Endothelial cell of umbilical vein (primary cell): Measurements from ENCODE around the gene PLXDC2.

Experiments used
- CTCF ChIP-seq, 2 donors: IDR thresholded peaks; 1 replicate in 1 of 2; 2 replicates in 1 of 2; pipeline ENCODE4 v1.5.1; 2011; ENCODE audit warnings: low read length in 2 of 2, mild to moderate bottlenecking in 2 of 2, moderate library complexity in 2 of 2, control low read depth in 1 of 2, inconsistent platforms in 1 of 2, low read depth in 1 of 2; ENCODE audit not compliant: insufficient read depth in 1 of 2; ENCODE audit errors: extremely low read depth in 1 of 2
- EZH2 ChIP-seq: IDR thresholded peaks from 2 replicates; pipeline ENCODE4 v1.6.1; 2012; ENCODE audit warnings: borderline replicate concordance, low read depth, mild to moderate bottlenecking, moderate library complexity, low read length, inconsistent platforms; ENCODE audit not compliant: severe bottlenecking
- FOS ChIP-seq: IDR thresholded peaks from 2 replicates; pipeline ENCODE4 v1.6.1; 2011; ENCODE audit warnings: mild to moderate bottlenecking, low read length, moderate library complexity, borderline replicate concordance; ENCODE audit not compliant: insufficient read depth
- MYC ChIP-seq: IDR thresholded peaks from one replicate; pipeline ENCODE4 v1.6.1; 2011; ENCODE audit warnings: mild to moderate bottlenecking, low read depth, low read length
- POLR2A ChIP-seq: IDR thresholded peaks from 2 replicates; pipeline ENCODE4 v1.6.1; 2012; ENCODE audit warnings: low read depth, mild to moderate bottlenecking, control low read depth, low read length
- POLR2AphosphoS5 ChIP-seq: IDR thresholded peaks from 2 replicates; pipeline ENCODE4 v1.6.1; 2012; ENCODE audit warnings: low read depth, mild to moderate bottlenecking, control low read depth, low read length, moderate library complexity; ENCODE audit not compliant: insufficient read depth

- TF ChIP-seq EZH2, result no peak
- TF ChIP-seq POLR2AphosphoS5, result no peak
- no peak for TF ChIP-seq MYC
- TF ChIP-seq CTCF (IDR thresholded peaks at IDR 0.05; ENCODE audit: extremely low read depth in 1 of 2, insufficient read depth in 1 of 2, low read depth in 1 of 2, low read length in 2 of 2), result no peak
- TF ChIP-seq POLR2A, result no peak
- TF ChIP-seq FOS, result no peak
These were observed 465.3 kb downstream of the PLXDC2 start for GRCh38 chr10:20281579-20281978.
